SH-SY5Y (cell line): Measurements from ENCODE around the gene HOXC11.

ENCODE experiments used
- GATA2 ChIP-seq: IDR thresholded peaks from 2 replicates; pipeline ENCODE4 v1.6.1; 2011; ENCODE audit warnings: mild to moderate bottlenecking, low read depth, low read length
- GATA3 ChIP-seq: IDR thresholded peaks from 2 replicates; pipeline ENCODE4 v1.6.1; 2011; ENCODE audit warnings: low read depth, mild to moderate bottlenecking, low read length, moderate library complexity

HOXC11 gene

GRCh38 chr12:53997204-53998109, 24.5 kb downstream of the HOXC11 start:
- TF ChIP-seq GATA2 (no peak), GATA3 (no peak)

GRCh38 chr12:53998110-53998899, 25.4 kb downstream of the HOXC11 start:
- TF ChIP-seq GATA2 (no peak), GATA3 (no peak)

- TF ChIP-seq GATA2: no peak
- TF ChIP-seq GATA3: no peak
Observed at GRCh38 chr12:53998900-53999236, 25.9 kb downstream of the HOXC11 start.

GRCh38 chr12:53999559-54000115, 26.7 kb downstream of the HOXC11 start:
- TF ChIP-seq GATA3 (no peak), GATA2 (no peak)

GRCh38 chr12:54000116-54001114, 27.5 kb downstream of the HOXC11 start, which contains the start of gene HOXC9:
TSS of gene HOXC9 (plus strand) at chr12:54000161. CDS start at chr12:54000189, 28 bp downstream.
- TF ChIP-seq GATA2: no peak
- TF ChIP-seq GATA3: no peak

GRCh38 chr12:54001283-54002187, 28.6 kb downstream of the HOXC11 start:
- no peak for TF ChIP-seq GATA3
- no peak for TF ChIP-seq GATA2

GRCh38 chr12:54002278-54002914, 29.5 kb downstream of the HOXC11 start:
- no peak for TF ChIP-seq GATA2
- no peak for TF ChIP-seq GATA3

- no peak for TF ChIP-seq GATA3
- TF ChIP-seq GATA2: no peak
Observed at GRCh38 chr12:54002915-54003389, 30.0 kb downstream of the HOXC11 start.

- TF ChIP-seq GATA2: no peak
- TF ChIP-seq GATA3: no peak
Observed at GRCh38 chr12:54003625-54004024, 30.7 kb downstream of the HOXC11 start.

GRCh38 chr12:54004063-54004840, 31.3 kb downstream of the HOXC11 start:
- no peak for TF ChIP-seq GATA3
- no peak for TF ChIP-seq GATA2
